Progenitor cell of endocrine pancreas (in vitro differentiated cells): ENCODE results near the gene UBL4A. TPM values are rescaled to one million over a fixed set of nuclear protein-coding genes. Genes with fewer than 3 reads are reported as not detected.

Experiments
- DNase-seq: peaks from one replicate; pipeline ENCODE4 v3.0.0; 2021; ENCODE audit warnings: low spot score; ENCODE audit not compliant: unreplicated experiment
- H3K27ac Mint-ChIP-seq: 2 replicates; pipeline ENCODE4 v1.8.0; 2021; ENCODE audit warnings: mild to moderate bottlenecking, moderate library complexity, mixed read lengths
- H3K27me3 Mint-ChIP-seq: 2 replicates; pipeline ENCODE4 v1.8.0; 2021; ENCODE audit warnings: mixed read lengths
- H3K36me3 Mint-ChIP-seq: 2 replicates; pipeline ENCODE4 v1.8.0; 2022; ENCODE audit warnings: mixed read lengths; ENCODE audit not compliant: insufficient read depth
- H3K4me1 Mint-ChIP-seq: 2 replicates; pipeline ENCODE4 v1.8.0; 2021; ENCODE audit warnings: low read depth, mixed read lengths
- H3K4me3 Mint-ChIP-seq: 2 replicates; pipeline ENCODE4 v1.8.0; 2021; ENCODE audit warnings: low read depth, mild to moderate bottlenecking, moderate library complexity, mixed read lengths
- H3K9me3 Mint-ChIP-seq: 2 replicates; pipeline ENCODE4 v1.8.0; 2021; ENCODE audit warnings: low read depth, mixed read lengths
- CTCF ChIP-seq: fragments of 200-600 bp; sonication (generic); IDR thresholded peaks from one replicate; pipeline ENCODE4 v1.5.0; 2021; ENCODE audit warnings: antibody characterized with exemption, mild to moderate bottlenecking; ENCODE audit not compliant: unreplicated experiment
- long read RNA-seq: library from polyadenylated mRNA; unstranded; transcript quantifications from one replicate; pipeline ENCODE4 v2.0.0, GENCODE V29; 2020
- total RNA-seq: library from RNA; stranded (reverse); gene quantifications from 2 replicates; pipeline ENCODE4 v1.2.1, GENCODE V29; 2021

The UBL4A gene
- 17.7 and 20.0 TPM in 2 replicates for total RNA-seq
- long read RNA-seq, transcript UBL4A-202 (4 exons, 2,382 nt), result major isoform, 68 of 77 reads
- long read RNA-seq, partial matches to known transcripts, result 2 of 77 reads
- long read RNA-seq, other reads (novel, unspliced or antisense), result 4 of 77 reads

GRCh38 chrX:154486396-154487207, at the start of gene UBL4A:
UBL4A (minus strand) TSS chrX:154486615; CDS start chrX:154486584, 31 bp downstream.
- DNase-seq, result peak; percentile 60
- Mint-ChIP-seq H3K36me3 (peaks cover 3% of the 10 kb centered on the region), H3K4me3 (peak within 1 kb of the TSS; percentile 73), H3K9me3 (peaks cover 3% of the 10 kb centered on the region), H3K27ac (no peak within 1 kb of the TSS), H3K4me1 (peaks cover 3% of the 10 kb centered on the region), H3K27me3 (no peaks in the 10 kb centered on the region)
- no peak for TF ChIP-seq CTCF

GRCh38 chrX:154535892-154536291, 49.5 kb upstream of the UBL4A start:
- Mint-ChIP-seq H3K36me3 (peaks cover 7% of the 10 kb centered on the region), H3K27ac (no peak overlapping the region), H3K9me3 (peaks cover 5% of the 10 kb centered on the region), H3K4me3 (no peak overlapping the region), H3K4me1 (no peaks in the 10 kb centered on the region), H3K27me3 (no peaks in the 10 kb centered on the region)
- DNase-seq, result no peak
- no peak for TF ChIP-seq CTCF

GRCh38 chrX:154534526-154535322, 48.3 kb upstream of the UBL4A start:
- H3K9me3 Mint-ChIP-seq, result peaks cover 5% of the 10 kb centered on the region
- H3K36me3 Mint-ChIP-seq, result peaks cover 7% of the 10 kb centered on the region
- peak; percentile 81 for DNase-seq
- no peak overlapping the region for H3K4me3 Mint-ChIP-seq
- peak overlapping the region; percentile 29 for H3K27ac Mint-ChIP-seq
- H3K4me1 Mint-ChIP-seq, result no peaks in the 10 kb centered on the region
- peak; percentile 92 for TF ChIP-seq CTCF
- no peaks in the 10 kb centered on the region for H3K27me3 Mint-ChIP-seq

GRCh38 chrX:154532690-154533089, 46.3 kb upstream of the UBL4A start:
- H3K4me3 Mint-ChIP-seq, result no peak overlapping the region
- H3K4me1 Mint-ChIP-seq, result no peaks in the 10 kb centered on the region
- no peak for DNase-seq
- H3K27ac Mint-ChIP-seq, result no peak overlapping the region
- no peaks in the 10 kb centered on the region for H3K27me3 Mint-ChIP-seq
- no peaks in the 10 kb centered on the region for H3K9me3 Mint-ChIP-seq
- no peak for TF ChIP-seq CTCF
- H3K36me3 Mint-ChIP-seq, result peaks cover 3% of the 10 kb centered on the region

- TF ChIP-seq CTCF, result no peak
- H3K36me3 Mint-ChIP-seq, result peaks cover 3% of the 10 kb centered on the region
- H3K27ac Mint-ChIP-seq, result no peak overlapping the region
- H3K9me3 Mint-ChIP-seq, result no peaks in the 10 kb centered on the region
- no peak for DNase-seq
- H3K27me3 Mint-ChIP-seq, result no peaks in the 10 kb centered on the region
- H3K4me1 Mint-ChIP-seq, result peaks cover 6% of the 10 kb centered on the region
- no peak overlapping the region for H3K4me3 Mint-ChIP-seq
These were observed 45.2 kb upstream of the UBL4A start for GRCh38 chrX:154531626-154532025.
